HL-60 (cell line): ENCODE results near the gene WDR35.

ENCODE experiments used
- CTCF ChIP-seq: IDR thresholded peaks from one replicate; pipeline ENCODE4 v1.5.1; 2011; ENCODE audit warnings: low read length, control low read depth, inconsistent platforms; ENCODE audit not compliant: insufficient read depth
- GABPA ChIP-seq: IDR thresholded peaks from 2 replicates; pipeline ENCODE4 v1.6.1; 2012; ENCODE audit warnings: low read depth
- POLR2AphosphoS5 ChIP-seq: IDR thresholded peaks from 2 replicates; pipeline ENCODE4 v1.6.1; 2012; ENCODE audit warnings: low read depth
- REST ChIP-seq: IDR thresholded peaks from 2 replicates; pipeline ENCODE4 v1.6.1; 2012; ENCODE audit warnings: low read depth; ENCODE audit not compliant: insufficient replicate concordance
- SPI1 ChIP-seq: IDR thresholded peaks from 2 replicates; pipeline ENCODE4 v1.6.1; 2012; ENCODE audit warnings: low read depth, mild to moderate bottlenecking, borderline replicate concordance

- no peak for TF ChIP-seq SPI1
- TF ChIP-seq CTCF = no peak
- TF ChIP-seq POLR2AphosphoS5 = no peak
- no peak for TF ChIP-seq REST
- no peak for TF ChIP-seq GABPA
These were observed 118.1 kb downstream of the WDR35 start for GRCh38 chr2:19871836-19872235.
